H1 (cell line): Measurements from ENCODE around the gene LAP3. TPM values are rescaled to one million over a fixed set of nuclear protein-coding genes. Genes with fewer than 3 reads are reported as not detected.

ENCODE experiments used
- CTCF ChIA-PET: fragments of 300-600 bp; sonication (Branson Sonifier 250); formaldehyde crosslinking; loops from one replicate; lab custom pipeline; 2021; ENCODE audit not compliant: partially characterized antibody; lab: Charles Lee
- POLR2A ChIA-PET: fragments of 300-600 bp; sonication (Branson Sonifier 250); formaldehyde crosslinking; loops from one replicate; lab custom pipeline; 2021; ENCODE audit warnings: inconsistent platforms; ENCODE audit not compliant: partially characterized antibody; lab: Charles Lee
- DNase-seq, 2 experiments: peaks; one replicate each; pipeline versions ENCODE4 v3.0.0 to v3.0.0-alpha.2; 2010 to 2022; ENCODE audit warnings: low spot score in 2 of 2, low read depth in 1 of 2, mixed read lengths in 1 of 2
- FAIRE-seq: peaks from 2 replicates; lab custom pipeline; 2011; peaks lifted over from hg19 to GRCh38; lab: Jason Lieb, UNC
- H2AFZ ChIP-seq: 2 replicates; pipeline ENCODE4 v1.8.1; 2012; ENCODE audit warnings: low read length, inconsistent platforms
- H2AK5ac ChIP-seq: 2 replicates; pipeline ENCODE4 v1.6.1; 2013; ENCODE audit warnings: low read depth, low read length
- H2BK120ac ChIP-seq: replicated peaks from 2 replicates; pipeline ENCODE3; 2013; ENCODE audit warnings: low read depth, low read length, inconsistent platforms
- H2BK12ac ChIP-seq: 2 replicates; pipeline ENCODE4 v1.6.1; 2013; ENCODE audit warnings: low read depth, low read length
- H2BK15ac ChIP-seq: 2 replicates; pipeline ENCODE4 v1.6.1; 2013; ENCODE audit warnings: low read length
- H2BK20ac ChIP-seq: 2 replicates; pipeline ENCODE4 v1.6.1; 2013; ENCODE audit warnings: low read length
- H2BK5ac ChIP-seq: 2 replicates; pipeline ENCODE4 v1.6.1; 2013; ENCODE audit warnings: low read depth, low read length
- H3K14ac ChIP-seq: 2 replicates; pipeline ENCODE4 v1.6.1; 2013; ENCODE audit warnings: inconsistent platforms; ENCODE audit not compliant: insufficient read length
- H3K18ac ChIP-seq: 2 replicates; pipeline ENCODE4 v1.6.1; 2013; ENCODE audit warnings: low read length; ENCODE audit errors: extremely low read depth
- H3K23ac ChIP-seq: 2 replicates; pipeline ENCODE4 v1.6.1; 2013; ENCODE audit warnings: inconsistent platforms; ENCODE audit not compliant: insufficient read length
- H3K23me2 ChIP-seq: 2 replicates; pipeline ENCODE4 v1.6.1; 2013; ENCODE audit warnings: low read depth, low read length
- H3K27ac ChIP-seq: 2 replicates; pipeline ENCODE4 v1.6.1; 2011; ENCODE audit warnings: low read depth, low read length, inconsistent platforms
- H3K27me3 ChIP-seq, 4 experiments: replicated peaks in 1 of 4; 1 replicate in 1 of 4; 2 replicates in 3 of 4; pipeline versions ENCODE4 v1.6.1 to v1.8.1; 2011 to 2013; ENCODE audit warnings: low read length in 3 of 4, mild to moderate bottlenecking in 3 of 4, inconsistent platforms in 2 of 4, mixed read lengths in 2 of 4, moderate library complexity in 1 of 4; ENCODE audit not compliant: control insufficient read depth in 3 of 4, insufficient read depth in 3 of 4; ENCODE audit errors: extremely low read depth in 1 of 4
- H3K36me3 ChIP-seq, 4 experiments: 2 replicates each; pipeline versions ENCODE4 v1.6.1 to v1.8.1; 2011 to 2013; ENCODE audit warnings: mild to moderate bottlenecking in 4 of 4, low read length in 3 of 4, moderate library complexity in 2 of 4, control low read depth in 1 of 4, inconsistent platforms in 1 of 4; ENCODE audit not compliant: insufficient read depth in 4 of 4, control insufficient read depth in 2 of 4
- H3K4ac ChIP-seq: replicated peaks from 2 replicates; pipeline ENCODE3; 2013; ENCODE audit warnings: low read length, low read depth, mixed read lengths, inconsistent platforms; ENCODE audit not compliant: insufficient read length
- H3K4me1 ChIP-seq, 4 experiments: replicated peaks in 1 of 4; 1 replicate in 1 of 4; 2 replicates in 3 of 4; pipeline versions ENCODE4 v1.6.1 to v1.8.1; 2011 to 2013; ENCODE audit warnings: low read length in 3 of 4, inconsistent platforms in 2 of 4, mixed read lengths in 1 of 4; ENCODE audit not compliant: insufficient read depth in 4 of 4, control insufficient read depth in 3 of 4
- H3K4me2 ChIP-seq, 2 experiments: 2 replicates each; pipeline versions ENCODE4 v1.6.1 to v1.8.1; 2011 to 2013; ENCODE audit warnings: low read depth in 2 of 2, low read length in 2 of 2, control low read depth in 1 of 2, inconsistent platforms in 1 of 2, mild to moderate bottlenecking in 1 of 2; ENCODE audit not compliant: insufficient read depth in 1 of 2
- H3K4me3 ChIP-seq, 4 experiments: fragments of 200-600, 300-600 bp in 1 of 4; sonication (generic), shearing (Covaris generic), sonication (Bioruptor Twin) in 1 of 4; 2 replicates each; pipeline versions ENCODE4 v1.5.1 to v1.8.1; 2011 to 2016; ENCODE audit warnings: low read length in 4 of 4, low read depth in 3 of 4, control low read depth in 2 of 4, inconsistent platforms in 2 of 4, mild to moderate bottlenecking in 2 of 4, mixed read lengths in 1 of 4, moderate library complexity in 1 of 4; ENCODE audit not compliant: insufficient read depth in 2 of 4; ENCODE audit errors: extremely low read depth in 1 of 4
- H3K56ac ChIP-seq: replicated peaks from 2 replicates; pipeline ENCODE3; 2013; ENCODE audit warnings: low read depth, mild to moderate bottlenecking, mixed read lengths, low read length, inconsistent platforms; ENCODE audit not compliant: insufficient read length
- H3K79me1 ChIP-seq: 2 replicates; pipeline ENCODE4 v1.6.1; 2013; ENCODE audit warnings: low read depth, low read length, control low read depth
- H3K79me2 ChIP-seq, 2 experiments: 2 replicates each; pipeline versions ENCODE4 v1.6.1 to v1.8.1; 2012 to 2013; ENCODE audit warnings: low read length in 2 of 2, mild to moderate bottlenecking in 2 of 2, inconsistent platforms in 1 of 2; ENCODE audit not compliant: insufficient read depth in 2 of 2, control insufficient read depth in 1 of 2
- H3K9ac ChIP-seq, 4 experiments: replicated peaks in 1 of 4; 1 replicate in 1 of 4; 2 replicates in 3 of 4; pipeline versions ENCODE4 v1.6.1 to v1.8.1; 2011 to 2013; ENCODE audit warnings: low read depth in 3 of 4, low read length in 3 of 4, control low read depth in 2 of 4, mild to moderate bottlenecking in 2 of 4, moderate library complexity in 2 of 4, inconsistent platforms in 1 of 4; ENCODE audit errors: extremely low read depth in 1 of 4
- H3K9me3 ChIP-seq, 2 experiments: 2 replicates each; pipeline versions ENCODE4 v1.6.1 to v1.8.1; 2012 to 2013; ENCODE audit warnings: mild to moderate bottlenecking in 2 of 2, moderate library complexity in 2 of 2, control low read depth in 1 of 2, inconsistent platforms in 1 of 2, low read depth in 1 of 2, low read length in 1 of 2, mixed read lengths in 1 of 2; ENCODE audit not compliant: insufficient read depth in 2 of 2
- H4K20me1 ChIP-seq, 2 experiments: replicated peaks in 1 of 2; 2 replicates each; pipeline versions ENCODE3 to v1.8.1; 2011 to 2013; ENCODE audit warnings: inconsistent platforms in 2 of 2, low read length in 2 of 2, mild to moderate bottlenecking in 1 of 2; ENCODE audit not compliant: insufficient read depth in 2 of 2, control insufficient read depth in 1 of 2
- H4K5ac ChIP-seq: 2 replicates; pipeline ENCODE4 v1.6.1; 2013; ENCODE audit warnings: low read length, low read depth, mixed read lengths, inconsistent platforms; ENCODE audit not compliant: insufficient read length
- H4K8ac ChIP-seq: 2 replicates; pipeline ENCODE4 v1.8.0; 2013; ENCODE audit warnings: mild to moderate bottlenecking, moderate library complexity, low read length, inconsistent platforms; ENCODE audit not compliant: insufficient read depth; ENCODE audit errors: extremely low read depth
- H4K91ac ChIP-seq: replicated peaks from 2 replicates; pipeline ENCODE3; 2013; ENCODE audit warnings: low read length, mixed read lengths, inconsistent platforms; ENCODE audit not compliant: insufficient read length
- JUND ChIP-seq: IDR thresholded peaks from 2 replicates; pipeline ENCODE4 v1.6.1; 2011; ENCODE audit warnings: mild to moderate bottlenecking, improper control_type of control experiment, low read length
- KDM1A ChIP-seq: fragments of 200-600, 300-600 bp; sonication (generic); IDR thresholded peaks from 2 replicates; pipeline ENCODE4 v1.7.1; 2016; ENCODE audit warnings: mild to moderate bottlenecking, low read length, borderline replicate concordance
- MAFK ChIP-seq: IDR thresholded peaks from 2 replicates; pipeline ENCODE4 v1.6.1; 2012; ENCODE audit warnings: low read depth, mild to moderate bottlenecking, improper control_type of control experiment, low read length
- NRF1 ChIP-seq: IDR thresholded peaks from 2 replicates; pipeline ENCODE4 v1.6.1; 2011; ENCODE audit warnings: mild to moderate bottlenecking, low read depth, low read length, improper control_type of control experiment
- POLR2A ChIP-seq, 2 experiments: IDR thresholded peaks; 1 replicate in 1 of 2; 2 replicates in 1 of 2; pipeline ENCODE4 v1.6.1; 2011; ENCODE audit warnings: low read depth in 2 of 2, low read length in 2 of 2, mild to moderate bottlenecking in 2 of 2; ENCODE audit errors: control extremely low read depth in 1 of 2
- RNF2 ChIP-seq: fragments of 200-900, 300-1000 bp; sonication (generic); IDR thresholded peaks from 2 replicates; pipeline ENCODE4 v1.7.1; 2016; ENCODE audit warnings: borderline replicate concordance, low read depth, mild to moderate bottlenecking, antibody characterized with exemption, low read length; ENCODE audit not compliant: poor library complexity, severe bottlenecking; ENCODE audit errors: missing control alignments
- SP2 ChIP-seq: IDR thresholded peaks from 2 replicates; pipeline ENCODE4 v1.6.1; 2012; ENCODE audit warnings: mild to moderate bottlenecking, low read length, inconsistent platforms
- SUZ12 ChIP-seq: fragments of 200-600 bp; sonication (generic); IDR thresholded peaks from 2 replicates; pipeline ENCODE4 v1.6.1; 2012; ENCODE audit warnings: mild to moderate bottlenecking, inconsistent platforms, low read length, moderate library complexity, mixed read lengths
- TAF7 ChIP-seq: optimal IDR thresholded peaks from 2 replicates; pipeline ENCODE3; 2011; ENCODE audit warnings: low read depth, mild to moderate bottlenecking, inconsistent platforms, low read length, moderate library complexity, borderline replicate concordance
- WGBS, 2 experiments: shearing (Covaris generic) in 1 of 2; methylation state at CpG; one replicate each; pipeline versions ENCODE4 v1.1.6 to v1.1.7; 2013 to 2015; ENCODE audit warnings: low lambda C conversion rate in 2 of 2, mixed read lengths in 2 of 2, inconsistent platforms in 1 of 2, low coverage in 1 of 2, missing lambda C conversion rate in 1 of 2; ENCODE audit not compliant: insufficient replicate concordance in 2 of 2, insufficient coverage in 1 of 2, insufficient read length in 1 of 2; ENCODE audit errors: extremely low coverage in 1 of 2, missing lambda C conversion rate in 1 of 2; 5-methylcytosine and 5-hydroxymethylcytosine counted together
- polyA plus RNA-seq, 7 experiments: library from polyadenylated mRNA; depleted of rRNA in 3 of 7; stranded (reverse) in 5 of 7; unstranded in 2 of 7; fragments of >200 nt in 5 of 7; fragments of 200-250 nt in 2 of 7; gene quantifications; 1 replicate in 5 of 7; 2 replicates in 1 of 7; 4 replicates in 1 of 7; pipeline versions ENCODE4 v1.2.1 to v1.2.3, GENCODE V29; 2011 to 2013; ENCODE audit warnings: missing spikeins in 2 of 7, mixed read lengths in 2 of 7
- total RNA-seq: library from RNA; stranded (reverse); fragmentation: NEBNext Ultra II Directional; extraction: Animal tissue kit (Norgen Biotek cat#: 25700); gene quantifications from 2 replicates; pipeline ENCODE4 v1.2.1, GENCODE V29; 2021
- TF ChIP-seq, protein P1 (sequence below): IDR thresholded peaks from 2 replicates; pipeline ENCODE4 v1.6.1; 2011; ENCODE audit warnings: low read depth, mild to moderate bottlenecking, low read length; ENCODE audit not compliant: insufficient read depth
- TF ChIP-seq, protein P2 (sequence below): IDR thresholded peaks from 2 replicates; pipeline ENCODE4 v1.6.1; 2012; ENCODE audit warnings: inconsistent platforms

Gene LAP3
- total and polyA plus RNA-seq, 2 of the 8 experiments (the other 6 are each of a cell fraction or from before 2014, with no cell fraction given): 28.3 to 50.9 TPM

GRCh38 chr4:17636341-17636695 is 59.3 kb downstream of the LAP3 start:
- DNase-seq (no peak), FAIRE-seq (no peak)
- Histone ChIP-seq H2AK5ac (no peak overlapping the region), H3K4me3 (no peak overlapping the region), H3K14ac (no peak overlapping the region), H4K8ac (no peak overlapping the region), H2BK120ac (no peak overlapping the region), H4K91ac (no peak overlapping the region), H3K23ac (no peak overlapping the region), H3K4me1 (0 out of 7 replicates have a peak, but pooled peaks cover 0 to 3% (median 0%) of the 10 kb centered on the region in 4 experiments), H3K56ac (no peak overlapping the region), H2BK12ac (no peak overlapping the region), H2BK20ac (no peak overlapping the region), H3K9me3 (no peaks in the 10 kb centered on the region; a peak in 1 of 4 replicates), H3K27me3 (no peaks in the 10 kb centered on the region), H2BK15ac (no peak overlapping the region), H4K5ac (no peak overlapping the region), H3K79me2 (no peaks in the 10 kb centered on the region), H3K18ac (no peak overlapping the region), H3K4ac (no peak overlapping the region), H3K9ac (no peak overlapping the region), H3K4me2 (no peak overlapping the region), H3K27ac (no peak overlapping the region), H4K20me1 (peaks cover 4 to 9% of the 10 kb centered on the region in 2 experiments), H2AFZ (no peak overlapping the region), H2BK5ac (no peak overlapping the region), H3K23me2 (no peaks in the 10 kb centered on the region), H3K79me1 (no peaks in the 10 kb centered on the region; the same call in 1 of the 2 replicates), H3K36me3 (peaks cover 10 to 36% (median 23%) of the 10 kb centered on the region in 4 experiments; a peak in 7 of 8 replicates)
- 81% methylated on average over 17 of the region's 17 CpGs; no CpG with 5 or more reads in 1 of the 2 experiments for WGBS, 2 experiments
- POLR2A ChIA-PET: interaction anchor here (0.5 to 2.5 kb wide), 6 partner anchors 9 to 76 kb away, joined by 3 to 7 read pairs (median 4); no protein-coding TSS in a partner anchor
- CTCF ChIA-PET: interaction anchor here (0.6 to 4.6 kb wide), 15 partner anchors 9 to 180 kb away, joined by 3 to 22 read pairs (median 4); no protein-coding TSS in a partner anchor
- TF ChIP-seq JUND (no peak), TAF7 (no peak), KDM1A (no peak), SP2 (no peak), SUZ12 (no peak), RNF2 (no peak), POLR2A (IDR thresholded peaks at IDR 0.05; ENCODE audit: control extremely low read depth in 1 of 2, low read depth in 2 of 2, low read length in 2 of 2) (no peak), MAFK (no peak), NRF1 (no peak)
- TF ChIP-seq, protein P1, sequence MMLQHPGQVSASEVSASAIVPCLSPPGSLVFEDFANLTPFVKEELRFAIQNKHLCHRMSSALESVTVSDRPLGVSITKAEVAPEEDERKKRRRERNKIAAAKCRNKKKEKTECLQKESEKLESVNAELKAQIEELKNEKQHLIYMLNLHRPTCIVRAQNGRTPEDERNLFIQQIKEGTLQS: no peak
- TF ChIP-seq, protein P2, sequence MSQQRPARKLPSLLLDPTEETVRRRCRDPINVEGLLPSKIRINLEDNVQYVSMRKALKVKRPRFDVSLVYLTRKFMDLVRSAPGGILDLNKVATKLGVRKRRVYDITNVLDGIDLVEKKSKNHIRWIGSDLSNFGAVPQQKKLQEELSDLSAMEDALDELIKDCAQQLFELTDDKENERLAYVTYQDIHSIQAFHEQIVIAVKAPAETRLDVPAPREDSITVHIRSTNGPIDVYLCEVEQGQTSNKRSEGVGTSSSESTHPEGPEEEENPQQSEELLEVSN: no peak
